GM12801 (cell line): ENCODE results near the gene PREX1.

ENCODE experiments used
- TF ChIP-seq, protein P1 (sequence below): IDR thresholded peaks from one replicate; pipeline ENCODE4 v1.5.1; 2011; ENCODE audit warnings: control low read depth; ENCODE audit not compliant: insufficient read length; ENCODE audit errors: extremely low read depth

The PREX1 gene

DNA sequence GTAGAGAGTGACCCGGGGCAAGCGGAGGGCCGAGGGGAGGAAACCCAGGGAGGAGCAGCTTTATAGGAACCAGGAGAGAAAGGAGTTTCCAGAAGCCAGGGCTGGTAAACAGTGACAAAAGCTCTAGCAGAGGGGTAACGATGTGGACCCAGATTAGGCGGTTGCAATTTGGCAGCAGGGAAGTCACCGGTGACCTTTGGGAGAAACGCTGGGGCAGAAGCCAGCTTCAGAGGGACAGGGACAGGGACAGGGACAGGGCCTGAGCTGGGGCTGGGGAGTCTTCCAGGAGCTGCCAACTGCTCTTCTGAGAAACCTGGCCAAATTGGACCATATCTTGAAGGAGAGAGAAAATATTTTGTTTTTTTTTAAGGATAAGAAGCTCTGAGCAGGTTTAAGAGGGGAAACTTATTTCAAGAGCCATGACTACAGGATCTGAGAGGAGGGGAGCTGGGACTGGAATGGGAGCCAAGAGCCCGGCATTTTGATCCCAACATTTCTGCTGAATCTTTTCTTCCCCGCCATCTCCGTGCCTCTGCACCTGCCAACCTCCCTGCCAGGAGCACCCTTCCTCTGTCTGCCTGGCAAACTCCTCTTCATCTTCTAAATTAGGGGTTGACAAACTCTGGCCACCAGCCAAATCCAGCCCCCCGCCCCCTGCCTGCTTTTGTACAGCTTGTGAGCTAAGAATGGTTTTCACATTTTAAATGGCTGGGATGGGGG, 22.6 kb upstream of the PREX1 start:
- TF ChIP-seq, protein P1, sequence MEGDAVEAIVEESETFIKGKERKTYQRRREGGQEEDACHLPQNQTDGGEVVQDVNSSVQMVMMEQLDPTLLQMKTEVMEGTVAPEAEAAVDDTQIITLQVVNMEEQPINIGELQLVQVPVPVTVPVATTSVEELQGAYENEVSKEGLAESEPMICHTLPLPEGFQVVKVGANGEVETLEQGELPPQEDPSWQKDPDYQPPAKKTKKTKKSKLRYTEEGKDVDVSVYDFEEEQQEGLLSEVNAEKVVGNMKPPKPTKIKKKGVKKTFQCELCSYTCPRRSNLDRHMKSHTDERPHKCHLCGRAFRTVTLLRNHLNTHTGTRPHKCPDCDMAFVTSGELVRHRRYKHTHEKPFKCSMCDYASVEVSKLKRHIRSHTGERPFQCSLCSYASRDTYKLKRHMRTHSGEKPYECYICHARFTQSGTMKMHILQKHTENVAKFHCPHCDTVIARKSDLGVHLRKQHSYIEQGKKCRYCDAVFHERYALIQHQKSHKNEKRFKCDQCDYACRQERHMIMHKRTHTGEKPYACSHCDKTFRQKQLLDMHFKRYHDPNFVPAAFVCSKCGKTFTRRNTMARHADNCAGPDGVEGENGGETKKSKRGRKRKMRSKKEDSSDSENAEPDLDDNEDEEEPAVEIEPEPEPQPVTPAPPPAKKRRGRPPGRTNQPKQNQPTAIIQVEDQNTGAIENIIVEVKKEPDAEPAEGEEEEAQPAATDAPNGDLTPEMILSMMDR: no peak

DNA sequence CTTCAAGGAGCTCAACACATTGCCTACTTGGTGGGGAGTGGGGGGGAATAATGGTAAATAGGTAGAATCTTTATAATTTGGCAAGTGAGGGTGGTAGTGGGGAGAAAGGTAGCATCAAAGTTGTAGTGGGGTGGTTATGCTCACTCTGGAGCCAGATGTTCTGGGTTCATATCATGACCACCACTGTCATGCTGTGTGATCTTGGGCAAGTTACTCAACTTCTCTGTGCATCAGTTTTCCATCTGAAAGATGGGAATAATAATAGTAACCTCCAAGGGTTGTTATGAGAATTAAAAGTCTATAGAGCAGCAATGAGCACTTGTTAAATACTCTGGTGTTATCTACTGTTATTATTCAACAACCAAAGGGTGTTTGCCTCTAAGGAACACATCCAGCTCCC, 22.0 kb upstream of the PREX1 start:
- TF ChIP-seq, protein P1: no peak

DNA sequence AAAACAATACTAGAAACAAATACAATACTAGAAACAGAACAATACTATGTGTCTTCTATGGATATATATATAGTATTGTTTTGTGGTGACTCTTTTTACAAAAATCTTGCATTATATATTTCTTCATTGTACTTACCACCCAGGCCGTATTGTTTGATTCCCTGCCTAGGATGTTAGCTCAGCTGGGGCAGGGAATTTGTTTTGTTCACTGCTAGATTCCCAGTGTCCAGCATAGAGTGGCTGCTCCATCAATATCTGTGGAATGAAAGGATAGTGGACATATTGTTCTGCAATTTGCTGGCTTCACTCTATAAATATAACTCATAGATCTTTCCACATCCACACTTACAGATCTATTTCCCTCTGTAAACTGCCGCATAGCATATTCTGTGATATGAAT, 21.5 kb upstream of the PREX1 start:
- TF ChIP-seq, protein P1: no peak

DNA sequence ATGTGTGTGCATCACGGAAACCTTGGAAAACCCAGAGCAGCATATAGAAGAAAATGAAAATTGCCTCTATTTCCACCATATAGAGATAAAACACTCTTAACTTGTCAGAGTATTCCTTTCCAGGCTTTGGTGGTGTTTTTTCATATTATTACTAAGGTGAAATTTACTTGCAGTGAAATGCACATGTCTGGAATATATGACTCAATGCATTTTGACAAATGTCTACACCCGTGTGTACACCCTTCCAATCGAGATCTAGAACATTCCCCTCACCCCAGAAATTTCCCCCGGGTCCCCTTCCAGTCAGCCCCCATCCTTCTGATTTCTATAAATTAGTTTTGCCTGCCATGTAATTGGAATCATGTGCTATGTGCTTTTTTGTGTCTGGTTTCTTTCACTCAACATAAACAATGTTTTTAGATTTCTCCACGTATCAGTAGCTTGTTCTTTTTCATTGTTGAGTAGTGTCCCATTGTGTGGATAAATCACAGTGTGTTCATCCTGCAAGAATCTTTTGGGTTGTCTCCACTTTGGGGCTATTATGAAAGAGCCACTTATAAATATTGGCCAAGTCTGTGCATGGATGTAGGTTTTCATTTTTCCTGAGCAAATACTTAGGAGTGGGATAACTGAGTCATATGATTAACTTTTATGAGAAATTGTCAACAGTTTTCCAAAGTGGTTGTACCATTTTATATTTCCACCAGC, 19.9 kb upstream of the PREX1 start:
- TF ChIP-seq, protein P1: no peak

DNA sequence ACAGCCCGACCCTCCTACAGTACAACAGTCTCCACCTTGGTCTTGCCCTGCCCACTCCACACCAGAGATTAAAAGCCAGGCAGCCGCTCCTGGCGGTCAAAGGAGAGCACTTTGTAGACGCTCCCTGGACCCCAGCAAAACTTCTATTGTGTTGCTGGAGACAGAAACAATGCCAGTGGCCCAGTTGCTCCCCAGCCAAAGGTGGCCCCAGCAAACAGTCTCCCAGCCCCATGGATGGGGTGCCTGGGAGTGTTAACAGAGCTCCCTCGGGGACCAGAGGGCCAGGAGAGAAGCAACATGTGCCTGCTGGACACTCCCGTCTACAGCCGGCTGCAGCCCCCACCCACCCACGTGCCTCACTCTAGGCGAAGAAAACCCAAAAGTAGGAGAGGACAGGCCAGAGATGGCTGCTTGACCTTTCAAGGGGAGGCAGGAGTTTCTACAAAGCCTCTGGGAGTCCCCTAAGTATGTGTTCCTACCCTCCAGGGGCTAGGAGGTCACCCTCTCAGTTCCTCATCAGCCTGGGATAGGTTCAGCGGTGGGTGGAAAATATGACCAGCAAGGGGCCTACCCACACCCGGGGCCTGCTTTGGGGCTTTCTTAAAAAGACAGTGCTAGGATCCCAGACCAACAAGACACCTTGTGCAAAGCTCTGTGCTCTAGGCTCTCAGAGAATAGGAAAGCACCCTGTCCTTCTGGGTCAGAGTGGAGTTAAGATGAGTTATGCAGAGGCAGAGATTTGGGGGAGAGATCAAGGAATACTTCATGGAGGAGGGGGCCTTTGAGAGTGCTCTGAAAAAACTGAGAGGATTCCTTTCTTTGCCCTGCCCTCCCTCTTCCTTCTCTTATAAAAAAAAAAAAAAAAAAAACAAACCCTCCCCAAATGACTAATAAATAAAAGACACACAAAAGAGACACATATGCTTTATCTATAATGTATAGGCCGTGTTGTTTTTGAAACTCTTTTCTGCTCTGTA, 19.0 kb upstream of the PREX1 start:
- TF ChIP-seq, protein P1: no peak

DNA sequence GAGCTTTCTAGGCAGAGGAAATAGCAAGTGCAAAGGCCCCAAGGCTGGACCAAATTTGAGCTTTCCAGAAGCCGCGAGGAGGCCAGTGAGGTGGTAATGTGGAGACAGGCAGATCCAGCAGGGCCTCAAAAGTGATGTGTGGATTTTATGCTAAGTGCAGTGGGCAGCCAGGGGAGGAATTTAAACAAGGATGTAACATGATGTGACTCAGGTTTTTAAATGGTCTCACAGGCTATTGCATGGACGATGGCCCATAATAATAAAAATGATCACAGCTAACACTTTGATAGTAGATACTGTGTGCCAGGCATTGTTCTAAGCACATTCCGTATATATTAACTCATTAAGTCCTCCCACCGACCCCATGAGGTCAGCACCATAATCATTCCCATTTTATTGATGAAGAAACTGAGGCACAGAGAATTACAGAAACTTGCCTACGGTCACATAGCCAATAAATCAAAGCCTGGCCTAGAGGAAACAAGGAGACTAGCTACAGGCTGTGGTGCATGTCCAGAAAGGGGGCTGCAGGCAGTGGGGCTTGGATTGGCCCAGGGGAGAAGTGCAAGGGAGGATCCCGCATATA, 18.0 kb upstream of the PREX1 start:
- TF ChIP-seq, protein P1: no peak

DNA sequence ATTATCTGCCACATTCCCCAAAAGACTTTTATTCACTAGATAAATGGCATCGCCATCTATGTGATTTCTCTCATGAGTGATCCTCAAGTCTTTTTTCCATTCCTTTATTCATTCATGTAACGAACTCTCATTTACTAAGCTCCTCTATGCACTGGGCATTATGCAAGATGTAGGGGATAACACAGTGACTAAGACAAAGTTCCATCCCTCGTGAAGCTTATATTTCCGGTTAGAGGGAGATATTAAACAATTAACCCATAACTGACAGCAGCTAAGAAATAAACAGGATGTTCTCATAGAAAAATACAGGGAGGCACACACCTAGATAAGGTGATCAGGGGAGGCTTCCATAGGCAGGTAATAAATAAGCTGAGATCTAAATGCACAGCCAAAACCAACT, 17.2 kb upstream of the PREX1 start:
- TF ChIP-seq, protein P1: no peak
